ENCODE data around the gene ZNF610.
A peak's percentile ranks its signal among the peaks of the same experiment; 100 is the strongest.
"Not testable (repeated sequence)": the region's sequence is repeated elsewhere in the genome, so short reads cannot be mapped to it uniquely, and the experiment has no call there.

The ZNF610 gene

DNA sequence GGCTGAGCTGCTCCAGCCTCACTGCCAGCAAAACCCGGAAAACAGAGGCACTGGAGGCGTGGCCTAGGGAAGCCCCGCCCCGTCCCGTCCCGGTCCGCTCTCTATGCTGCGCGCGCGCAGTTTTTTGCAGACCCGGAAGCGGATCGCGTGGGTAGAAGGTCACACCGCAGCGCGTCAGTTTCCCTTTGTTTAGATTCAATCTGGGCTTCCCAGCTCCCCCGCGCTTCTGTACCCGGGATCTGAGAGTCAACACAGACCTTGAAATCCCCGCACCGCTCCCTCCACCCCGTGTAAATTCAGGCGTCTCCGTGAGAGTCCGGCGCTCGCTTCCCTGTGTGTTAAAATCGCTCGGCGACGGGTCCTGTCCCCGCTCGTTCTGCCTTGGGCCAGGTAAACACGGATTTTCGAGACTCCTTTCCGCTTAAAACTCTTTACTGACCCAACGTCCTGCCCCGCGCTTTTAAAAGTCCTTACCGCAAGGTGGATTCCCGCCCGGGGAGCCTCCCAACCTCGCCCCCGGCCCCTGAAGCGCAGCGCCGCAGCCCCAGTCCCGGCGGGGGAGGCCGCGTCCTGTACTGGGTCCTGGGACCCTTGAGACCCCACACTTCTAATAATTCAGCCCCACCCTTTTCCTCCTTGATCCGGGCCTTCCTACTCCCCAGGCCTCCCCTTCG, at the start of gene ZNF610:
Gene ZNF610, plus strand, starts transcription at position 127 of the 674 bp plus-strand sequence. CDS start 12,930 bp downstream, outside the sequence.
- peak; percentile 92 to 94 for ATAC-seq

DNA sequence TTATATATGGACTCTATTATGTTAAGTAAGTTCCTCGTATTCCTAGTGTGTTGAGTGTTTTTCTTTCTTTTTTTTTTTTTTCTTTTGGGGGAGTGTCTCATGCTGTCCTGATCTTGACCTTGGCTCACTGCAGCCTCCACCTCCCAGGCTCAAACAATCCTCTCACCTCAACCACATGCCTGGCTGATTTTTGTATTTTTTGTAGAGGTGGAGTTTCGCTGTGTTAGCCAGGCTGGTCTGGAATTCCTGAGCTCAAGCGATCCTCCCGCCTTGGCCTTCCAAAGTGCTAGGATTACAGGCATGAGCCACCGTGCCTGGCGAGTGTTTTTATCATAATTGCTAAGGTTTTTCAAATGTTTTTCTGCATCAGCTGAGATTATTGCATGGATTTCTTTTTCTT, 49.8 kb upstream of the ZNF610 start:
- ATAC-seq = no peak

DNA sequence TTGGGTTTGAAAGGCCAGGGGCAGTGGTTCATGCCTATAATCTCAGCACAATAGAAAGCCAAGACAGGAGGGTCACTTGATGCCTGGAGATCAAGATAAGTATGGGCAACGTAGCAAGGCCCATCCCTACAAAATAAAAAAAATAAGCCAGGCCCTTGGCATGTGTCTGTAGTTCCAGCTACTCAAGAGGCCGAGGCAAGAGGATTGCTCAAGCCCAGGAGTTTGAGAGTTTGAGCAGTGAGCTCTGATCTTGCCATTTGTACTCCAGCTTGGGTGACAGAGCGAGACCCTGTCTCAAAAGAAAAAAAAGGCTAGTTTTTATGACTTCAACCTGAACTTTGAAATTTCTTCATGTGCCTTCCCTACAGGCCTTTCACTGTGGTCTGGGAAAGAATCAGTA, 44.3 kb upstream of the ZNF610 start:
- no peak for ATAC-seq

DNA sequence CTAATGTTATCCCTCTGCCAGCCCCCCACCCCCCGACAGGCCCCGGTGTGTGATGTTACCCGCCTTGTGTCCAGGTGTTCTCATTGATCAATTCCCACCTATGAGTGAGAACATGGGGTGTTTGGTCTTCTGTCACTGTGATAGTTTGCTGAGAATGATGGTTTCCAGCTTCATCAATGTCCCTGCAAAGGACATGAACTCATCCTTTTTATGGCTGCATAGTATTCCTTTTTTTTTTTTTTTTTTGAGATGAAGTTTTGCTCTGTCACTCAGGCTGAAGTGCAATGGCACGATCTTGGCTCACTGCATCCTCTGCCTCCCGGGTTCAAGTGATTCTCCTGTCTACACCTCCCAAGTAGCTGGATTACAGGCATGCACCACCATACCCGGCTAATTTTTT, 43.1 kb upstream of the ZNF610 start:
- ATAC-seq = not testable (repeated sequence)

DNA sequence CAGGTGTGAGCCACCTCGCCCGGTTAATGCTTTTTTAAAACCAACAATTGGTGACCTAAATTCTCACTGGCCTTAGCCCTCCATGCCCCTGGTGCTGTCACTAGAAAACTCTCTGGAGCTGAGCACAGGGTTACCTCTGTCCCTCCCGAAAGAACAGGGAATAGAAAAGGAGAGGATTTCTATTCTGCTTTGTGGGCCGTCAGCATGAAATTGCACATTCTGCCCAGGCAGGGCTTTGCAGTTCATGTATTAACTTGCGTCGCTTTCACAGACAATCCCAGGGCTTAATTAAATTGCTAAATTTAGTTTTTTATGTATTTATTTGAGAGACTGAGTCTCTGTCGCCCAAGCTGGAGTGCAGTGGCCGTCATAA, 39.7 kb upstream of the ZNF610 start:
- no peak for ATAC-seq

DNA sequence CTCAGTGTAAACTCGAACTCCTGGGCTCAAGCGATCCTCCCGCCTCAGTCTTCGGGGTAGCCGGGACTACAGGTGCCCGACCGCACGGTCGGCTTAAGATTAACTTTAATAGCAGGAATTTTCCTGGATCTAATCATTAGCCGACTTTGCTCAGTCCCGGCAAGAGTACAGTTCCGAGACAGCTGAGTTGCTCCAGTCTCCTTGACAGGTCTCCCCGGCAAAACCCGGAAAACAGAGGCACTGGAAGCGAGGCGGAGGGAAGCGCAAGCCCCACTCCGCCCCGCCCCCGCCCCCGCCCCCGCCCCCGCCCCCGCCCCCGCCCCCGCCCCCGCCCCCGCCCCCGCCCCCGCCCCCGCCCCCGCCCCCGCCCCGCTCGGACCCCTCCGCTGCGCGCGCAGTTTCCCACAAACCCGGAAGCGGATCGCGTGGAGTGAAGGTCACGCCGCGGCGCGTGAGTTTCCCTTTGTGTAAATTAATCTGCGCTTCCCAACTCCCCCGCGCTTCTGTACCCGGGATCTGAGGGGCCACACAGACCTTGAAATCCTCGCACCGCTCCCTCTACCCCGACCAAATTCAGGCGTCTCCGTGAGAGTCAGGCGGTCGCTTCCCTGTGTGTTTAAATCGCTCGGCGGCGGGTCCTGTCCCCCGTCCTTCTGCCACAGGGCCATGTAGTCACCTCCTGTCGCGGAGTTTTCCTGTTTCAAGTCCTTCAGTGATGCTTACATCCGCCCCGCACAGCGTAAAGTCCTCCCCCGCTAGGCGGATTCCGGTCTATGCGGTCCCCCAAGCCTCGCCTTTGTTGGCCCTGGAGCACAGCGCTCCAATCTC, 39.1 kb upstream of the ZNF610 start, which contains the start of gene ZNF480:
Gene ZNF480, plus strand, starts transcription at position 397 of the 828 bp plus-strand sequence. CDS start 3,244 bp downstream, outside the sequence.
- ATAC-seq = peak; percentile 80 to 89

DNA sequence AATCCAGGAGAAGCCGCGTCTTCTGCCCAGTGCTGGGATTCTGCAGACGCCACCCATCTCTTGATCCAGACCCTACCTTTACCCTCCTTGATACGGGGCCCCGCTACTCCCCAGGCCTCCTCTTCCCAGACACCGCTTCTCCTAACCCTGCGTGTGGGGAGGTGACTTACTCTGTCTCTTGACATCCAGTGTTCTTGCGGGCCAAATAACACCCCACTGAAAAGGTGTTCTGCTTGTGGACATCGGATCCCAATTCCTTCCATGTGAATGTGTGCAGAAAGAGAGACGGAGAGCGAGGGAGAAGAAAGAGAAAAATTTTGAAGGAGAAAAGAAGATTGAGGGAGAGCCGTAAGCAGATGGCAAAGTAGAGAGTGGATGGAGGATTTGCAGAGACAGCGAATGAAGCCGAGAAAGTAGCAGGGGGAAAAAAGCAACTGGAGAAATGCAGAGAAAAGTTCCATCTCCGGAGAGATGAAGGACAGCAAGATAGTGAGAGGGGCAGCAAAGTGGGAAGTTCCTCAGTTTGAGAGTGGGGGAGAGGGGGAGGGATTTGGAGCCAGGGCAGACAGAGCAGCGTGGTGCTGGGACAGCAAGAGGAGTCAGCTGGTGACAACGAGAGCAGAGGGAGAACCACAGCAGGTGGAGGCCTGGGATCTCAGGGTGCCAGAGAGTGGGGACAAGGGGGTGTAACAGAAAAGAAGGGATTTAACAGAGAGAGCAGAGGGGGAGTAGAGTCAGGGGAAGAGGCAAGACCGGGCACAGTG, 38.3 kb upstream of the ZNF610 start:
- peak in 1 of 2 donors; percentile 22 for ATAC-seq

DNA sequence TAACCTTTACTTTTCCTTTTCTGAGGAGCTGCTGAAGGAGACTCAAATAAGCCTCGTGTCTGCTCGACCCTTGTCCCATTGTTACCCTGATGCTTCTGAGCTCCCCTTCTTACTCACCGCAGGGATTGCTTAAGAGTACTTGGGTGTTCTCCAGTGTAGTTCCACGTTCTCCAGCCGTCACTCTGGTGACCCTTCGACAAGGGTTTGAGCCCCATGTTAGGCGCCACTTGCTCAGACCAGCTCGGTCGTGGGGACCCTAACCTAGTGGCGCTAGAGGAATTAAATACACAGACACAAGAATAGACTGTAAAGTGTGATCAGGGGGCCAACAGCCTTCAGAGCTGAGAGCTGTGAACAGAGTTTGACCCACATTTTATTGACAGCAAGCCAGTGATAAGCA, 28.8 kb upstream of the ZNF610 start:
- ATAC-seq = no peak

DNA sequence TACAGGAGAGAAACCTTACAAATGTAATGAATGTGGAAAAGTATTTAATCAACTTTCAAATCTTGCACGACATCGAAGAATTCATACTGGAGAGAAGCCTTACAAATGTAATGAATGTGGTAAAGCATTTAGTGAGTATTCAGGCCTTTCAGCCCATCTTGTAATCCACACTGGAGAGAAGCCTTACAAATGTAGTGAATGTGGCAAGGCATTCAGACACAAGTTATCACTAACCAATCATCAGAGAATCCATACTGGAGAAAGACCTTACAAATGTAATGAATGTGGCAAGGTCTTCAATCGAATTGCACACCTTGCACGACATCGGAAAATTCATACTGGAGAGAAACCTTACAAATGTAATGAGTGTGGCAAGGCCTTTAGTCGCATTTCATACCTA, 13.6 kb upstream of the ZNF610 start:
- no peak for ATAC-seq

DNA sequence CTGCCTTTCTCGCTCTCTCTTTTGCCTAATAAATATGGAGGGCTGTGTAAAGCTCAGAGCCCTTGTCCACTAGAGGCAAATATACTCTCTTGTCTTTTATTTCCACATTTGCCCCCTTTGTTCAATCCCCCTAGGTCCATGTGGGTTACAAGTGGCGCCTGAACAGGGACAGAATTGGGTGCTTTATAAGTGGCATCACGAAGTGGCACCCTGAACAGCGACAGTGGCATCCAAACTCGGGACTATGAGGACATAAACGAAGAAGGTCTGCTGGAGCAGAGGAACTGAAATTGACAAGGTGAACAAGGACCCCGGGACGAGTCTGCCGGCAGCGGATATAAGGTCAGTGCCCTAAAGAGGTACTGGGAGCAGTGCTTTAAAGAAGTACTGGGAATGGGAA, 4.3 kb upstream of the ZNF610 start:
- no peak for ATAC-seq

DNA sequence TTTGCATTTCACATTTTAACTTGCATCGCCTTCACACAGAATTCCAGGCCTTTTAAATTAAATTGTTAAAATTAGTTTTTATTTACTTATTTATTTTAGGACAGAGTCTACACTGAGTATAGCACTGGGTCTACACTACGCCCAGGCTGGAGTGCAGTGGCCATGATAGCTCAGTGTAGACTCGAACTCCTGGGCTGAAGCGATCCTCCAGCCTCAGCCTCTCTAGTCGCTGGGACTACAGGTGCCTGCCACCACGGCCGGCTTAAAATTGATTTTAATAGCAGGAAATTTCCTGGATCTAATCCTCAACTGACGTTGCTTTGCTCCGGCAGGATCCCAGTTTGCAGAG, 301 bp upstream of the ZNF610 start:
- ATAC-seq = peak in 1 of 2 donors; percentile 25

DNA sequence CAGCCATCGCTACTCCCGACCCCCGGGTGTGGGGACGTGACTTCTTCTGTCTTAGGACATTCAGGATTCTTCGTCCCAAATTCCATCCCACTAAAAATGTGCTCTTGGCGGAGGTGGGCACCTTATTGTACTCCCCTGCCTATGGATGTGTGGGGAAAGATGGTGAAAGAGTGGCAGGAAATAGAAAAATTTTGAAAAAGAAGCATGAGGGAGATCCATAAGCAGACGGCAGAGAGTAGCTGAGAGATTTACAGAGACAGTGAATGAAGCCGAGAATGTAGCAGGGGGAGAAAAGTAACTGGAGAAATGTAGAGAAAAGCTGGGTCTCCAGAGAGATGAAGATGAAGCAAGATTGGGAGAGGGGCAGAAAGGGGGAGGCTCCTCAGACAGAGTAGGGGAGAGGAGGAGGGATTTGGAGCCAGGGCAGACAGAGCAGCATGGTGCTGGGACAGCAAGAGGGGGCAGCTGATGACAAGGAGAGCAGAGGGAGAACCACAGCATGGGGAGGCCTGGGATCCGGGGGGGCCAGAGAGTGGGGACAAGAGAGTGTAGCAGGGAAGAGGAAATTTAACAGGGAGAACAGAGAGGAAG, 843 bp downstream of the ZNF610 start:
- ATAC-seq = no peak

DNA sequence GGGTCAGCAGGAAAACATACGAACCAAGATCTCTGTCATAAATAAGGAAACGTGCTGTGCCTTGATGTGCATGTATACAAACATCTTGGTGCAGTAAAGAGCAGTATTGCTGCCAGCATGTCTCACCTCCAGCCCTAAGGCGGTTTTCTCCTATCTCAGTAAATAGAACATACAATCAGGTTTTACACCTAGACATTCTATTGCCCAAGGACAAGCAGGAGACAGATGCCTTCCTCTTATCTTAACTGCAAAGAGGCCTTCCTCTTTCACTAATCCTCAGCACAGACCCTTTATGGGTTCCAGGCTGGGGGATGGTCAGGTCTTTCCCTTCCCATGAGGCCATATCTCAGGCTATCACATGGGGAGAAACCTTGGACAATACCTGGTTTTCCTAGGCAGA, 3.0 kb downstream of the ZNF610 start:
- not testable (repeated sequence) for ATAC-seq

DNA sequence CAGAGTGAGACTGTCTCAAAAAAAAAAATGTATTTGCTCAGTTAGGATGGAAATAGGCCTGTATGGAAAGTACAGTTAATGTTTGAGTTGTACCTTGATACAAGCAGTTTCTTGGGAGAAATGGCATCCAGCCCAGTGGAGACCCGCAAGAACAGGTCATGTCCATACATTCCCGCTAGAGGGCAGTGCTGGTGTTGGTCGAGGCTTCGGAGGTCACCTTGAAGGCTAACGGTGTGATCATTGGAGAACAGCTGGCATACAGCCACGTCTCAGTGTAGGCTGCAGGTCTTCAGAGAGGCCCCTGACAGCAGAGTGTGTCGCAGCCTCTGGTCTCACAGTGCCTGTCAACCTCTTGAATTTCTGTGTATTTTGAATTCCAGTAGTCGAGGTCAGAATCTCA, 7.5 kb downstream of the ZNF610 start:
- ATAC-seq = peak in 1 of 2 donors; percentile 43

DNA sequence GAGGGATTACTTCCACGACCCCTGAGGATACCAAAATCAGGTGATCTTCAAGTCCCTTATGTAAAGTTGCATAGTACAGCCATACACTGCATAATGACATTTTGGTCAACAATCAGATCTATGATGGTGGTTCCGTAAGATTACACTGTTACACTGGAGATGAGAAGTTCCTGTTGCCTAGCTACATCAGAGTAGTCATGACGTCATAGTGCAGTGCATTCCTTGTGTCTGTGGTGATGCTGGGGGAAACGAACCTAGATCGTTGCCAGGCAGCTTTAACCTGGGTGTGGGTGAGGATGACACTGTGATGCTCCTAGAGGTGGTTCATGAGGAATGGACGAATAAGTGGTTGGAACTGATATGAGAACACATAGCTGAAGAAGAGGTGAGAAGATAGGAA, 9.1 kb downstream of the ZNF610 start:
- no peak for ATAC-seq

DNA sequence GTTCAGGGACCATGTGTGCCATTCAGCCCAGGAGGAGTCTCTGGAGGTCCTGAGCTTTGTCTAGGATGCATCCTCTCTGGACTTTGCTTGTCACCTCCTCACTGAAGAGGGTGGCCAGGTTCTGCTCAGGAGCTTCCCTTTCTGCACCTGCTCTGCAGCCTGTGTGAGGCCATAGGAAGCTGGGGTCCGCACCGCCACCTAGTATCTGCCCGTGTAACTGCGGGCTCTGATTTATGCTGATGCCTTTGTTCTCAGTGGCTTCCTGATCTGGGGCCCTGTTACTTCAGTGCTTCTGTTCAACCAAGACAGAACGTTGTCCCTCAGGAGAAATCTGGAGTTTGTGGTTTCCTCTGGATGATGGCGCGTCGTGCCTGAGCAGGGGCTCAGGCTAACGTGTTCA, 15.5 kb downstream of the ZNF610 start:
- ATAC-seq = no peak

DNA sequence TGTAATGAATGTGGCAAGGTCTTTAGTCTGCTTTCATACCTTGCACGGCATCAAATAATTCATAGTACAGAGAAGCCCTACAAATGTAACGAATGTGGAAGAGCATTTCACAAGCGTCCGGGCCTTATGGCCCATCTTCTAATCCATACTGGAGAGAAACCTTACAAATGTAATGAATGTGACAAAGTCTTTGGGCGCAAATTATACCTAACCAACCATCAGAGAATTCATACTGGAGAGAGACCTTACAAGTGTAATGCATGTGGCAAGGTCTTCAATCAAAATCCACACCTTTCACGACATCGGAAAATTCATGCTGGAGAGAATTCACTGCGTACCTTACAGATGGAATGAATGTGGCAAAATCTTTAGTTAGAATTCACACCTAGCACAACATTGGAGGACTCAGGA, 30.4 kb downstream of the ZNF610 start:
- ATAC-seq = no peak

DNA sequence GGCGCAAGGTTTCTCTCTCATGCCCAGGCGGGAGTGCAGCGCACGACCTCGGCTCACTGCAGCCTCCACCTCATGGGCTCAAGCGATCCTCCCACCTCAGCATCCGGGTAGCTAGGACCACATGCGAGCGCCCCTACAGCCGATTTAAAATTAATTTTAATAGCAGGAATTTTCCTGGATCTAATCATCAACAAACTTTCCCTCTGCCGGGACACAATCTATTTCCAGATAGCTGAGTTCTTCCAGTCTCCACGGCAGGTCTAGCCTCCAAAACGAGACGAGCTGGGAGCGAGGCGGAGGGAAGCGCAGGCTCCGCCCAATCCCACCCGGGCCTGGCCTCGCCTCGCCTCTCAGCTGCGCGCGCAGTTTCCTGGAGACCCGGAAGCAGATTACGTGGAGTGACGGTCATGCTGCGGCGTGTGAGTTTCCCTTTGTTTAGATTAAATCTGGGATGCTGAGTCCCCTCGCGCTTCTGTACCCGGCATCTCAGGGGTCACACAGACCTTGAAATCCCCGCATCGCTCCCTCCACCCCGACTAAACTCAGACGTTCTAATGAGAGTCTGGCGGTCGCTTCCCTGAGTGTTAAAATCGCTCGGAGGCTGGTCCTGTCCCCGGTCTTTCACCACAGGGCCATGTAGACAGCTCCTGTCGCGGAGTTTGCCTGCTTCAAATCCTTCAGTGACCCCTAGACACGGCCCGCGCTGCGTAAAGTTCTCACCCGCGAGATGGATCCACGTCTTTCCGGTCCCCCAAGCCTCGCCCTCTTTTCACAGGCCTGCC, 33.7 kb downstream of the ZNF610 start, which contains the start of gene ZNF880:
Gene ZNF880, plus strand, starts transcription at position 365 of the 782 bp plus-strand sequence. Its CDS starts 43 bp downstream, at position 408.
- ATAC-seq = peak; percentile 98 to 99

DNA sequence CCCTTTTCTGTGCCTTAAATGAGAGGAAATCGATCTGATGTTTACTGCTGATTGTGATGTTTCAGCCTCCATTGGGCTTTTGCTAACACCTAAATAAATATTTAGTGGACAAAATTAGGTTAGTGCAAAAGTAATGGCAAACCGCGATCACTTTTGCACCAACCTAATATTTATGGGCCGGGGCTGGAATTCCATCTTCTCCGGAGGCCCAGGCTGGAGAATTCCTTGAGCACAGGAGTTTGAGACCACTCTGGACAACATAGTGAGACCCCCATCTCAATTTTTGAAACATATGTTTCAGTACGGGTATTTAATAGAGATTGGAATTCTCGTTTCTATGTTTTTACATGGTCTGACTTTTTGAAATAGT, 34.3 kb downstream of the ZNF610 start:
- no peak for ATAC-seq

DNA sequence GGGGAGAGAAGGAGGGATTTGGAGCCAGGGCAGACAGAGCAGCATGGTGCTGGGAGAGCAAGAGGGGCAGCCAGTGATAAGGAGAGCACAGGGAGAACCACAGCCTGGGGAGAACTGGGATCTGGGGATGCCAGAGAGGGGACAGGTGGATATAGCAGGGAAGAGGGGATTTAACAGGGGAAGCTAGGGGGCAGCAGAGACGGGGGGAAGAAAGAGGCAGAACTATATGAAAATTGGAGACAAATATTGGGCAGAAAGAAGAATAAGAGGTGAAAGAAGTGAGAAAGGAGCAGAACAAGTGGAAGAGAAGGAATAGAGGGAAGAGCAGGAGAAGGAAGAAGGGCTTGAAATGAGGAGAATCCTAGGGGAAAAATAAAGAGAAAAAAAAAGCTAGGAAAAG, 55.1 kb downstream of the ZNF610 start:
- no peak for ATAC-seq

DNA sequence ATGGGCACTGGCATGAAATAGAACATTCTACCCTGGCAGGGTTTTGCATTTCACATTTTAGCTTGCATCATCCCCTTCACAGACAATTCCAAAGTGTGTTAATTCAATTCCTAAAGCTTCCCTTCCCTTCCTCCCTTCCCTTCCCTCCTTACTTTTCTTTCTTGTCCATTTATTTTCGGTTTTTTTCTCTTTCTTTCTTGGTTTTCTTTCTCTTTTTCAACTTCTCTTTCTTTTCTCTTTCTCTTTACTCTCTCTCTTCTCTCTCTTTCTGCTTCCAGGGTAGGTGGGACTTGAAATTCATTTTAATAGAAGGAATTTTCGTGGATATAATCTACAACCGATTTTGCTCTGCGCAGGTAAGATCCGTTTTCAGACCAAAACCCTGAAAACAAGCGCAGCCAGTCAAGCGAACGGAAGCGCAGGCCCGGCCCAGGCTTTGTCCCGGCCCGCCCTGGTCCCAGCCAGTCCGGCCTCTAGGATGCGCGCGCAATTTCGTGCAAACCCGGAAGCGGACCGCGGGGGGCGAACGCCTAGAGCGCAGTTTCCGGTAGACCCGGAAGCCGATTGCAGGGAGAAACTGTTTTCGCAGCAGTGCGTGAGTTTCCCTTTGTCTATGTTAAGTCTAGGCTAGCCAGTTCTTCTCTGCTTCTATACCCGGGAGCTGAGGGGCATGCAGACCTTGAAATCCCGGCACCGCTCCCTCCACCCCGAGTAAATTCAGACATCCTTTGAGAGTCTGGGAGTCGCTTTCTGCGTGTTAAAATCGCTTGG, 61.5 kb downstream of the ZNF610 start, which contains the start of gene ZNF528:
Gene ZNF528, plus strand, starts transcription at position 540 of the 771 bp plus-strand sequence. CDS start 4,165 bp downstream, outside the sequence.
- ATAC-seq = peak; percentile 100
